ENCODE data around the gene RHOF. TPM values are rescaled to one million over a fixed set of nuclear protein-coding genes. Genes with fewer than 3 reads are reported as not detected.

The RHOF gene, protein sequence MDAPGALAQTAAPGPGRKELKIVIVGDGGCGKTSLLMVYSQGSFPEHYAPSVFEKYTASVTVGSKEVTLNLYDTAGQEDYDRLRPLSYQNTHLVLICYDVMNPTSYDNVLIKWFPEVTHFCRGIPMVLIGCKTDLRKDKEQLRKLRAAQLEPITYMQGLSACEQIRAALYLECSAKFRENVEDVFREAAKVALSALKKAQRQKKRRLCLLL
- total RNA-seq = 4.3 and 4.4 TPM in 2 replicates

DNA sequence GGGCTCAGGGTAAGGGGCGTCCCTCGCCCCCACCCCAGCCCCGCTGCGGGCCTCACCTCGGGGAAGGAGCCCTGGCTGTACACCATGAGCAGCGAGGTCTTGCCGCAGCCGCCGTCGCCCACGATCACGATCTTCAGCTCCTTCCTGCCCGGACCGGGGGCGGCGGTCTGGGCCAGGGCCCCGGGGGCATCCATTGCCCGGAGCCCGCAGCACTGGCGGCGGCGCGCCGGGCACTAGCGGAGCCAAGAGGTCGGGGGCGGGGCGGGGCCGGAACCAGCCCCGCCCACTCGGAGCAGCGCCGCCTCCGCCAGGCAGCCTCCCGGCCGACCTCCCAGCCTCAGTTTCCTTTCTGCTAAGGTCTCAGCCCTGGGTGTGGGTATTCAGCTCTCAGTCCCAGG, at the start of gene RHOF:
Gene RHOF (minus strand): TSS at position 249 of the 398 bp plus-strand sequence. CDS start 55 bp downstream, at position 194.

DNA sequence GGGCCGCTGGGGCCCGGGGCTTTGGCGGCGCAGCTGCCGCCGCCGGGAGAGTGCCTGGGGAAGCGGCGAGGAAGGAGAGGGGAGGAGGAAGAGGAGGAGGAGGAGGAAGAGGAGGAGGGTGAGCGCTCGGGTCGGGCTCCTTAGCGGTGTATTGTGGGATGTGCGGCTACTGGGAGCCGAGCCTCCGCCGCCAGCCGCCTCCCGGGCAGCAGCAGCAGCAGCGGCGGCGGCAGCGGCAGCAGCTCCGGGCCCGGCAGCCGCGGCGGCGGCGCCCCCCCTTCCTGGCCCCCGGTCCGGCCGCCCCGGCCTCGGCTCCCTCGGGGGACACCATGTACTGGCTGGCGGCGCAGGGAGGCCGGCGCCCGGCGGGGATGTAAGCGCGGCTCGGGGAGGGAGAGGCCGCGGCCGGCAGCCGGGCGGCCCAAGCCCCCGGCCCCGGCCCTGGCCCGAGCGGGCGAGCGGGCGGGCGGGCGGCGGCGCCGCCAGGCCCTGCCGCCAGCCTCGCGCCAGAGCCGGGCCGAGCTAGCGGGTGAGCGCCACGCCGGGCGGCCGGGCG, 10.5 kb upstream of the RHOF start, which contains the start of gene SETD1B:
Gene SETD1B (plus strand): TSS at position 149 of the 556 bp plus-strand sequence. CDS start 729 bp downstream, outside the sequence.

Other genes with a start within 250 kb of the RHOF start
- gene KDM2B, start 212.7 kb downstream of the RHOF start, total RNA-seq = 16.9 and 22.2 TPM in 2 replicates
- 4.1 and 4.6 TPM in 2 replicates for gene ORAI1, start 167.2 kb downstream of the RHOF start, total RNA-seq
- gene MORN3, start 124.0 kb downstream of the RHOF start, total RNA-seq = 0.57 and 0.65 TPM in 2 replicates
- gene TMEM120B, start 80.9 kb downstream of the RHOF start, total RNA-seq = 6.8 and 10.9 TPM in 2 replicates
- 1.7 and 2.3 TPM in 2 replicates for gene SETD1B, start 10.3 kb upstream of the RHOF start, total RNA-seq
- 2.2 and 11.9 TPM in 2 replicates for gene HPD, start 65.2 kb upstream of the RHOF start, total RNA-seq
- 77.2 and 88.6 TPM in 2 replicates for gene PSMD9, start 95.1 kb upstream of the RHOF start, total RNA-seq
- gene CFAP251, start 124.9 kb upstream of the RHOF start, total RNA-seq = 2.4 and 3.3 TPM in 2 replicates
- 2.4 and 3.7 TPM in 2 replicates for gene BCL7A, start 228.2 kb upstream of the RHOF start, total RNA-seq